GM21447 (cell line): Measurements from ENCODE around the gene DGKB.

ENCODE experiments used
- ATAC-seq: cut with Tn5 transposase; IDR thresholded peaks from one replicate; pipeline ENCODE4 v1.9.1; 2021; ENCODE audit not compliant: unreplicated experiment

The DGKB gene

DNA sequence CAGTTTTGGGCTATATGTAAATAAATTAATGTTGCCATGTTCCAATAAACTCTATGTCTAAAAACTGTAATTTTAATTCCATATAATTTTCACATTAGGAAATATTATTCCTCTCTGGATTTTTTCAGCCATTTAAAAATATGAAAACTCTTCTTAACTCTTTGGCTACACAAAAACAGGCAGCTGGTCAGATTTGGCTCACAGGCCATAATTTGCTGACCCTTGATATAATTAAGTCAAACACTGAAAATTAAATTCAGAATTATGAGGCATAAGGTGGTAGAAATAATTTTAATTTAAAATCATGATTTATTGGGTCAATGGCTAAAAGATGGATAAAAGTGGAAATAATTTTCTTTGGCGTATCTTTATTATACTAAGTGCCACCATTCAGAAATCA, 746.1 kb downstream of the DGKB start:
- no peak for ATAC-seq

DNA sequence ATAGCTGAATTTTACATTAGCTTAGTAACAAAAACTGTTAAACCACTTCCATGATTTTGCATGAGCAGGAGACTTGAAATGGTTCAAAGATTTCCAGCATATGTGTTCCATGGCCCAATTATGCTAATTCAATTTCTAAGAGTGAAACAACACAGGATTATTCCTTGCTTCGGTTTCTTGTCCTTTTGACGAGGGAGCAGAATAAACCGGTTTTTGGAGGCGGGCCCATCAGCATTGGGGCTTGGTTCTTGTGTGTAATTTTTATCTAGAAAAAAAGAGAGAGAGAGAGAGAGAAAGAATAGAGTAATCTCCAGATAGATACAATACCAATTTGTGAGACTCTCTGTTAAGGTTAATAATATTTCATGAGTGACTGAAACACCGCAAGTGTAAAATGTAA, 753.6 kb downstream of the DGKB start:
- no peak for ATAC-seq

DNA sequence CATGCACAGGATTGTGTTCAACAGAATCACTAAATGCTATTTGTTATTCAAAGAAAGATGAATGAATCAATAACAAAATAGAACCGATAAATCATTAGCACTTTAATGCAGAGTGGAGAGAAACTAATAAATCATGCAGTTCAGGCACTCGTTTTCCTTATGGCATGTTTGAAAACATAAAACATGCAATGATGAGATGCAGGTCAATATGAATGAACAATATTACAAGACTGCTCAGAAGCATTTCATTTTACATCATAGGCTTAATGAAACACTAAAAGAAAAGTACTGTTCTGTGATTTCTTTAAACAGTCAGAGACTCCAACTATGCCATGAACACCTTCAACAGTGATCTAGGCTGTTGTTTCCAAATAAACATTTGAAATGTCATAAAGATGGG, 755.0 kb downstream of the DGKB start:
- ATAC-seq: no peak

DNA sequence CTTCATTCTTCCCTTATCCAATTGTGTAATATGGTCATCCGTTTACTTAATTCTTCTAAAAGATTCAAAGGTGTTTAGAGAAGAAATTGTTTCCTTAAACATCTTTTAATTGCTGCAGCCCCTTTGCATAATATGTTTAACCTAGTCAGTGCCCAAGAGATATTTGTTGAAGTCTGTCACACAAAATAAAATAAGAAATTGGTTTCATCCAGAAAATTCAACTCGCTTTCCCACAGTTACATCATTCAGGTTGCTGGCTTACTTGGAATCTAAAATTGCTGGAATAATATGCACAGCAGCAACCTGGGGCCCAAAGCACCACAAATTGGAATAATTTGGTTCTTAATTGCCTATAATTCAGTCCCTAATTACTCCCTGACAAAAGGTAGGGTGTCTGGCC, 758.0 kb downstream of the DGKB start:
- no peak for ATAC-seq

DNA sequence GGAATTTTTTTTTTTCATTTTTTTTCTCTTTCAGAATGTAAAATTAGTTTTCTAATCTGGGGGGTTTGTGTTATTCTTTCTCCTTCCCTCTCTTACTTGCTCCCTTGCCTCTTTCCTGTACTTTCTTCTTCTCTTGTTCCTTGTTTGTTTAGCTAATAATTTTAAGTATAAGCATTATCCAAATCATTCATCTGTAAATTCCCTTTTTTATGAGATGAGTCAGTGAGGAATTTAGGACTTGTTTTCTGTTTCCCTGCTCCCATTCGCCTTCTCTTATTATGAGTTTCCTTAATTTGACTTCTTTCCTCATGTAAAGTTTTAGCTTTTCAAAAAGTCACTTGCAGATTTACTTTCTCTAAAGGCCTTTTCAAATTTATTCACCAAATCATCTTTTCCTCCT, 758.4 kb downstream of the DGKB start:
- no peak for ATAC-seq

DNA sequence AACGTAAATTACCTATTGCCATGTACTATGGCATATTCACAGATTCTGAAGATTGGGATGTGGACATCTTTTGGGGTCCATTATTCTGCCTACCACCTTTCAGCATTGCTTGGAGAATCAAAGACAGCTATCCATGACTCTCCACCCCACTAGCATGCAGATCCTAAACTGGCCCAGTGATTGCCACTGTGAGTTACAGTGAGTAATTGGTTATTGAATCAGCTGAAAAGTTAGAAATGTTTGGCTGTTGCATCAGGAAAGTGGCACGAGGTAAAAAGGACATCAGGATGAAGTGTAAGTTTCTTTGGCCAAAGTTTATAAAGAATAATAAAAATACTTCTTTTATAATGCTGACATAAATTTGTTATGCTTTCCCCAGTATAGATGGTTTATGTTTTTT, 764.9 kb downstream of the DGKB start:
- ATAC-seq: no peak

DNA sequence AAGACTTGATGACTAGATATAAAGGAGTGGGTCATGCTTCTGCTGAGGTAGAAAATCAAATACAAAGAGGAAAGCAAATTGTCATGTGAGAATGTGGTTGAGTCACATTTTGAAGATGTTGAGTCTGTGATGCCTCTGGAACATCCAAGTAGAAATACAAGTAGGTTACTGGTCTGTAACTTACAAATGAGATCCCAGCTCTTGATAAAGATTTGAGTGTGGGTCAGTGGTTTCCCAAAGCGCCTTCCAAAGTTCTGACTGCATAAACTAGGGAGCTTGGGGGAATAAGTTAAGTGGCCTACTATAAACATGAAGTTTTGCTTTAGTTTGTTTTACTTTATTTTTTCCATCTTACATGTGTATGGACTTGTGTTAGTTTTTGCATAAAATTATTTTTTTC, 768.8 kb downstream of the DGKB start:
- no peak for ATAC-seq

DNA sequence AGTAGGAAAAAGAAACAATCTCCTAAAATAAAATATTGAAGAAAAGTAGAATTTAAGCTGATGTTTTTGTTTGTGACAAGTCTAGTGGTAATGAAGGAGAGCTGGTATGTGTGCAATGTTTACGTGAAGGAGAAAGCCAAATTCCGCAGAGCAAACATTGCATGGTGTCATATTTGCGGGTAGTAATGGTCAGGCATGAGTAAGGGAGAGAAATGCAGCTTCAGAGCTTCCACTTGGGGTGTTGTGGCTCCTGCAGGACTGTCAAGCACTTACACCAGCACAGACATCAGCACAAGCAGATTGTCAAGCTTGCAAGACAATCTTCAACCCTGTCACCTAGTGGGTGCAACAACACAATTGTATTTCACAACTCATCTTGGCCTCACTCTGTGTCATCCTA, 776.6 kb downstream of the DGKB start:
- ATAC-seq: no peak

DNA sequence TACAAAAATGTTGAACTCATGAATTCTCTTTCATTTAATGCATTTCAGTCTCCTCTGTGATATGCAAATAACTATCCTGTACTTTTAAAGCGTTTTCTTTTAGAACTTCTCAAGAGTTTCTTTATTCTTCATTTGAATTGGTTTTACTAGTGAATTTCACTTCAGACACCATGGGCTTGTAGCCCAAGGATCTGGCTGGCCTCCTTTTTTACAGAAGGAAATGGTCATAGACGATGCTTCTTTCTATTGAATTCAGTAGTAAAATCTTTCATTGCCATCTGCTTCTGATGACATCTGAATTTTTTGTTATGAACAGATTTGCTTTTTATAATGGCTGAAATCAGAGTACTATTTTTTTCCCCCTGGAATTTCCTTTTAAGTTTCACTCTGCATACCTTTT, 777.8 kb downstream of the DGKB start:
- no peak for ATAC-seq

DNA sequence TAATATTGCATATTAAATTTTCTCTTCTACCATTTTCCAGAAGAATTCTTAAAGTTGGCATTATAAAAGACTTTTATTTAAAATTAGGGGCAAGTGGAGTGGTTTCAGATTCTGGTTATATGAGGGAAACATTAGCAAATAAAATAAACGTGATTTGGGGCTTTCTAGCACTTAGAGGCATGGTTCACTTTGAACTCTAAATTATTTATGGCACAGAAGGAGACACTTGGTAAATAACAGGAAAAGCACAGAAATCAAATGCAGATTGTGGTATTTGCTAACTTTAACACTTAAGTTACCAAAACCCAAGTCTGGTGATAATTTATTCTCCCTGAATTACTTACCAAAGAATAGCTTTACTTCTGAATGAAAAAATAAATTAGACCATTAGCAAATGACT, 778.6 kb downstream of the DGKB start:
- no peak for ATAC-seq

DNA sequence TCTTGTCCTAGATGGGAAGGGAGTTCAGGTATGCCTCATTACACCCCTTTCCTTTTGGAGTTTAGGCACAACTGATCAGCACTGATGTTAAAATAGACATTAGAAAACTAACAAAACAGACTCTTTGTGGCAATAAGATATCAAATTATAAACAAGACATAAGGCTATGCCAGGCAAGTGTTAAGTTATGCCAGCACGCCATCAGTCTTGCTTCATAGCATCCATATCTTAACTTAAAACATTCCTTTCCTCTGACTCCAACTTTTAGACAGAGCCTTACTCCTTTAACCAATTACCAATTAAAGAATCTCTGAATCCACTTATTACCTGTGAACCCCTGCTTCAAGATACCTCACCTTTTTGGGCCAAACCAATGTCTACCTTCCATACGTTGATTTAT, 786.9 kb downstream of the DGKB start:
- ATAC-seq: no peak

DNA sequence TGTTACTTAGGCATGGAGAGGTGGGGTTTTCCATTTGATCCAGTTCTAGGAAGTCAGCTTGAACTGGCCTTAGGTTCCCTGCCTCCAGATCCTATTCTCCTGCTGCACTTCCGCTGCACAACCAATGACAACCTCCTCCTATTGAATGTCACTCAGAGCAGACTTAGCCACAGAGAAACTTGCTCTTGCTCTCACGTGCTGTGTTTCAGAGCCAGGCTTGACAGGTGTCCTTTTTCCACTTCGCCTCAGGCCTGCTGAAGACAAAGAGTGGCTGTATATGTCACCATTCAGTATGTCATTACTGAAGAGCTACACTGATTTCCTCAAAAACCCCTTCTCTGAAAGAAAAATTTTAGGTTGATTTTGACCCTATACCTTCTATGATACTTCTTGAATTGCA, 797.7 kb downstream of the DGKB start:
- no peak for ATAC-seq

DNA sequence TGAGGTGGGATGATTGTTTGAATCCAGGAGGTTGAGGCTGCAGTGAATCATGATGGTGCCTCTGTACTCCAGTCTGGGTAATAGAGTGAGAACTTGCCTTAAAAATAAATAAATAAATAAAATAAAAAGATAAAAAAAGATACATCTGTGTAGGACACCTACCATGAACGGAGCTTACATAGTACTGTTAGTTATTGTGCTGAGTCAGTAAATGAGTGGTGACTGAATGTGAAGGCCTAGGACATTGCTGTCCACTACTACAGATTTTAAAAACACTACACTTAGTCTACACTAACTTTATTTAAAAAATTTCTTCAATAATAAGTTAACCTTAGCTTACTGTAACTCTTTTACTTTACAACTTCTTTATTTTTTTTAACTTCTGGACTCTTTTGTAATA, 806.4 kb downstream of the DGKB start:
- ATAC-seq: no peak

DNA sequence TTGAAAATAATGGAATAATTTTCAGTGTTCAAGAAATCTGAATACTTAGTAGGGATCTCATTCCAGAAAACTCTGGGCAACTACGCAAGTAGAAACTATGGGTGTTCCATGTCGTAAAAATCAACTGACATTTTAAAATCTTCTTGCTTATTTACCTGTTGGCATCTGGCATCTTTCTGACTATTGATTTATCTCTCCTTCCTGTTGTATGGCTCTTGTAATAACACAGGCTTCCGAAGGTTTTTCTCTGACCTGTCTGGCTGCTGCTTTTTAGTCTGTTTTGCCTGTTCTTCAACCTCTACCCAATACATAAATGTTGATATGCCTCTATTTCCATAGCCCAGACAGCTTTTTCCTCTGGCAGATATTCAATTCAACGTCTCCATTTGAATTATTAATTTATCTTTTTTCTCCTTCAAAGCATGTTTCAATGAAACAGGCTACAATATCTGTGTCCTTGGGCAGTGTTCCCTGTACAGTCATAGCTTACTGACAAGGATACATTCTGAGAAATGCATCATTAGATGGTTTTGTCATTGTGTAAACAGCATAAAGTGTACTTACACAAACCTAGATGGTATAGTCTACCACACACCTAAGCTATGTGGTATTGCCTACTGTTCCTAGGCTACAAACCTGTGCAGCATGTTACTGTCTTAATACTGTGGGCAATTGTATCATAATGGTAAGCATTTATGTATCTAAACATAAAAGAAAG, 807.2 kb downstream of the DGKB start:
- no peak for ATAC-seq
